NCI-H345 (cell line): ENCODE measurements around the gene IFIT2.
"Not testable (repeated sequence)": the region's sequence is repeated elsewhere in the genome, so short reads cannot be mapped to it uniquely, and the experiment has no call there.

Experiments used
- DNase-seq: peaks from one replicate; lab custom pipeline; 2025; lab: John Stamatoyannopoulos, UW

The IFIT2 gene

GRCh38 chr10:89280508-89280907 is 21.3 kb upstream of the IFIT2 start:
- no peak for DNase-seq

DNA sequence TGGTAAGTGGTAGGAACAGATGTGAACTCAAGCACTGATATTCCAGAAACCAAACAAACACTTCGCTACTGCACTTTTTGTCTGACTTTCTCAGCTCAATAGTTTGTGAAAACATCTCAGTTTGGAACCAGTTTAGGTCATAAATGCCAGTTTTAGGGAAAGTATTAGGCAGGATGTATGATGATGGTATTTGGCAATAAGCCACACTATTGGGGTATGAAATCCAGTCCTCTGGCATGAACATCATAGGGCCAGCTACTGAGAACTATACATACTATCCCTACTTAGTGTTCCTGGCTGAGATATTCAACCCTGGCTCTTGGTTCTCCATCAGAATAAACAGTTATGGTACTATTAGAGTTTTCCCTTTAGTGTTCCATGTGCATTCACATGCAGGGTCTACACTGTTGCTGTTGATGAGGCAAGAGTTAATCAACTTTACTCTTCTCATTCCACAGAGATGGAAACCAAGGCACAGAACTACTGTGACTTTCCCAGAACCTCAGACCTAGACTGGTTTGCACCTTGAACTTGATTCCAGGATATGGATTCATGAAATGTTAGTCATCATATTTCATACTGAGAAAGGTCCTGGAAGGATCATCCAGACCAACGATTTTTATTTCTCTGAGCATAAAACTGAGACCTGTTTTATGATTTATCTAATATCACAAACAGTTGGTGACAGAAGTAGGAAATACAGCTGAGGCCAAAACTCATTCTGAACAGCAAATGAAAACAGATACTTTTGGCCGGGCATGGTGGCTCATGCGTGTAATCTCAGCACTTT is 20.0 kb upstream of the IFIT2 start:
- no peak for DNase-seq

GRCh38 chr10:89283025-89283935 is 18.6 kb upstream of the IFIT2 start:
- DNase-seq, result no peak

- no peak for DNase-seq
Observed at GRCh38 chr10:89283936-89284475, 17.8 kb upstream of the IFIT2 start.

DNA sequence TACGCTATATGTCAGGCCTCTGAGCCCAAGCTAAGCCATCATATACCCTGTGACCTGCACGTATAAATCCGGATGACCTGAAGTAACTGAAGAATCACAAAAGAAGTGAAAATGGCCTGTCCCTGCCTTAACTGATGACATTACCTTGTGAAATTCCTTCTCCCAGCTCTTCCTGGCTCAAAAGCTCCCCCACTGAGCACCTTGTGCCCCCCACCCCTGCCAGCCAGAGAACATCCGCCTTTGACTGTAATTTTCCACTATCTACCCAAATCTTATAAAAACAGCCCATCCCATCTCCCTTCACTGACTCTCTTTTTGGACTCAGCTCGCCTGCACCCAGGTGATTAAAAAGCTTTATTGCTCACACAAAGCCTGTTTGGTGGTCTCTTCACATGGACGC is 17.1 kb upstream of the IFIT2 start:
- not testable (repeated sequence) for DNase-seq

GRCh38 chr10:89285303-89285702 is 16.5 kb upstream of the IFIT2 start:
- not testable (repeated sequence) for DNase-seq

GRCh38 chr10:89294721-89295239 is 7.1 kb upstream of the IFIT2 start:
- DNase-seq, result no peak

GRCh38 chr10:89295597-89295996 is 6.2 kb upstream of the IFIT2 start:
- DNase-seq, result no peak

- DNase-seq, result no peak
Observed at GRCh38 chr10:89296220-89296648, 5.6 kb upstream of the IFIT2 start.

GRCh38 chr10:89297356-89297755 is 4.5 kb upstream of the IFIT2 start:
- DNase-seq, result no peak

DNA sequence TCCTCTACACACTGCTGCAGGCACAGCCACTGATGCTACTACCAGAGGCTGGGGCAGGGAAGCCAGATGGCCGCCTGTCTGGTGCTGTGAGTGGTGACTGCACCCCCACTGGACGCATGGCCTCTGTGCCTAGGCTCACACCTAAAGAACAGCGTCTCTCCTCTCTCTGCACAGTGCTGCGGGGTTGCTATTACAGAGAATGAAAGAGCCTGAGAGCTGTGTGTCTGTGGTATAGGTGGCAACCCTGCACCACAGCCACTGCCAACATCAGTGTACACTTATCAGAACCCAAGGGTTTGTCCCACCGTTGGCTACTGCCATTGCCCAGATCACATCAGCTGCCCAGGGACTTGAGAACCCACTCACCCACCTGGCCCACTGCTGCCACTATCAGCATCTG is 4.1 kb upstream of the IFIT2 start:
- DNase-seq, result no peak

DNA sequence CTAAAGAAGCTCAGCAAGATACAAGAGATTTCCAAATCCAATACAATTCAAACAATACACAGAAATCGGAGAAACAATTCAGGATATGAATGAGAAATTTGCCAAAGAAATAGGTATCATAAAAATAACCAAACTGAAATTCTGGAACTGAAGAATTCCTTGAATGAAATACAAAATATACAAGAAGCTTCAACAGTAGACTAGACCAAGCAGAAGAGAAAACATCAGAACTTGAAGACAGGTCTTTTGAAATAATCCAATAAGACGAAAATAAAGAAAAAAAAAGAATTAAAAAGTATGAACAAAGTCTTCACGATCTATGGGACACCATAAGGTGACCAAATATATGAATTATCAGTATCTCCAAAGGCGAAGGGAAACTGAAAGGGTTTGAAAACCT is 2.8 kb upstream of the IFIT2 start:
- DNase-seq, result no peak

- DNase-seq, result no peak
Observed at GRCh38 chr10:89301232-89301631, 614 bp upstream of the IFIT2 start.

GRCh38 chr10:89302625-89303024 is 779 bp downstream of the IFIT2 start:
- DNase-seq, result no peak

DNA sequence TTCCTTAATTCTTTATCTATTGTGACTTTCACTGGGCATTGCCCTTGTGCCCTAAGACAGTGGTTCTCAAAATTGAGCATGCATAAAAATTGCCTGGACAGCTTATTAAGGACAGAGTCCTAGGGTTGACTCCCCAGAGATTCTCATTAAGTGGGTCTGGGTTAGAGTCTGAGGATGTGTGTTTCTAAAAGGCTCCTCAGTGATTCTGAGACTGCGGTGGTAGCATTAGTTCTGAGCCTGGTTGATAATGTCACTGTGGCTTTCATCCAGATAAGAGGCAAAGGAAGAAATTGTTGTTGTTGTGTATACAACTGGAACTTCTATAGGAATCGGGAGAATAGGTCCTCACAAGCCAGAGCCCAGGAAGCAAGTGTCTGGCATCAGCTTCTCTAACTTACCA is 1.3 kb downstream of the IFIT2 start:
- no peak for DNase-seq

GRCh38 chr10:89304026-89304425 is 2.2 kb downstream of the IFIT2 start:
- no peak for DNase-seq

DNA sequence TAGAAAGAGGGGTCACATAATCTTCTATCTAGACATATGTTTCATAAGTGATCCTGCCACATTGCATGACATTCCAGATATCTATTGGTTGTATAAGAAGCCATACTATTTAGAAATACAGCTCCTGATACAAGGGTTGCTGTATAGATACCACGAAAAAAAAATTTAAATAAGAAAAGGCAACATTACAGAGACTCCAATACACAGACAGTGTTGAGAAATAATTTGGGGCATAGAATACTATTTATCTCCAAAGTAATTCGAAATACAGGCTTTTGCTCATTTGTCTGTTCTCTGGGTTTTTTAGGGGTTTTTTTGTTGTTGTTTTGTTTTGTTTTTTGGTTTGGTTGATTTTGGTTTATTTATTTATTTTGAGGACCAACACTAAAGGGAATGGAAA is 2.6 kb downstream of the IFIT2 start:
- DNase-seq, result no peak

DNA sequence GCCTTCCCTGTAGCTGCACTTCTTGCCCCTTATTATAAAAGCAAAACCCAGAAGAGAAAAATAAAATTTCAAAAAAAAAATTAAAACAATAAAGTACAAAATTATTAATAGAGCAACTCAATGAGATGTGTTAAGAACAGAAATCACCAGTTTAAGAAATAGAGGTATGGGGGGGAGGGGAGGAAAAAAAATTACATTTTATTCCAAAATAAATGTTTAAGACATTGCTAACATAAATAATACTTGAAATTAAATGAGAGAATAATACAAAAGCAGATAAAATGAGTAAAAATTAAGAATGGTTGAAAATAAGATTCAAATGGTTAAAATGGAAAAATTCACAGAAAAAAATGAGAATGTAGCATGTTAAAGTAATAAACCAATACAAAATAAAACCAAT is 3.1 kb downstream of the IFIT2 start:
- no peak for DNase-seq

GRCh38 chr10:89305766-89306433 is 4.1 kb downstream of the IFIT2 start:
- no peak for DNase-seq

- DNase-seq, result no peak
Observed at GRCh38 chr10:89306434-89307268, 4.8 kb downstream of the IFIT2 start.

GRCh38 chr10:89307269-89307577 is 5.4 kb downstream of the IFIT2 start:
- no peak for DNase-seq
